Measurements from ENCODE around the gene TLCD5. TPM values are rescaled to one million over a fixed set of nuclear protein-coding genes. Genes with fewer than 3 reads are reported as not detected.

TLCD5 gene
- total RNA-seq, 4 donors from 2014 or later = 3.7 to 6.3 (median 4.4) TPM

- no peak for DNase-seq (ENCODE audit: extremely low spot score)
- Histone ChIP-seq H3K27me3 (no peaks in the 10 kb centered on the region), H3K4me1 (peaks cover 41 to 74% (median 70%) of the 10 kb centered on the region in 4 donors), H3K9me3 (no peaks in the 10 kb centered on the region), H3K4me3 (peak overlapping the region; percentile 86 to 99 (median 96)), H3K36me3 (no peaks in the 10 kb centered on the region), H3K27ac (replicated peaks in 1 of 4) (peak overlapping the region; percentile 99 to 100 (median 99))
- intact Hi-C loops (cut with DNase I) = no loop called here
- under 1% methylated on average over 34 of the region's 56 CpGs for WGBS
- TF ChIP-seq POLR2AphosphoS5 (IDR thresholded peaks at IDR 0.05) = peak in 1 of 2 donors; percentile 5
- no peak for TF ChIP-seq CTCF (IDR thresholded peaks at IDR 0.05)
- TF ChIP-seq EP300 (IDR thresholded peaks at IDR 0.05) = no peak
- TF ChIP-seq POLR2A (IDR thresholded peaks at IDR 0.05; ENCODE audit: low read depth) = no peak
Measured at GRCh38 chr11:120336641-120337354, 11.7 kb downstream of the TLCD5 start.

GRCh38 chr11:120337355-120338106 is 12.4 kb downstream of the TLCD5 start:
- 12% methylated on average over 18 of the region's 18 CpGs for WGBS
- DNase-seq (ENCODE audit: extremely low spot score) = no peak
- Histone ChIP-seq H3K4me3 (peak overlapping the region; percentile 86 to 99 (median 96)), H3K9me3 (no peaks in the 10 kb centered on the region), H3K4me1 (peaks cover 42 to 74% (median 70%) of the 10 kb centered on the region in 4 donors), H3K36me3 (no peaks in the 10 kb centered on the region), H3K27ac (replicated peaks in 1 of 4) (peak overlapping the region; percentile 99 to 100 (median 99)), H3K27me3 (no peaks in the 10 kb centered on the region)
- no peak for TF ChIP-seq EP300 (IDR thresholded peaks at IDR 0.05)
- TF ChIP-seq POLR2AphosphoS5 (IDR thresholded peaks at IDR 0.05) = no peak
- intact Hi-C loops (cut with DNase I) = no loop called here

GRCh38 chr11:120338107-120338933 is 13.2 kb downstream of the TLCD5 start:
- Histone ChIP-seq H3K36me3 (no peaks in the 10 kb centered on the region), H3K4me1 (peaks cover 45 to 74% (median 69%) of the 10 kb centered on the region in 4 donors), H3K27ac (replicated peaks in 1 of 4) (peak overlapping the region; percentile 99 to 100 (median 99)), H3K9me3 (no peaks in the 10 kb centered on the region), H3K27me3 (no peaks in the 10 kb centered on the region), H3K4me3 (peak overlapping the region; percentile 86 to 99 (median 96))
- TF ChIP-seq EP300 (IDR thresholded peaks at IDR 0.05) (no peak), POLR2AphosphoS5 (IDR thresholded peaks at IDR 0.05) (no peak), CTCF (IDR thresholded peaks at IDR 0.05) (no peak), POLR2A (IDR thresholded peaks at IDR 0.05; ENCODE audit: low read depth) (no peak)
- intact Hi-C loops (cut with DNase I) = no loop called here
- WGBS = 23% methylated on average over 7 of the region's 7 CpGs
- no peak for DNase-seq (ENCODE audit: extremely low spot score)

- 10% methylated on average over 6 of the region's 6 CpGs for WGBS
- TF ChIP-seq POLR2AphosphoS5 (IDR thresholded peaks at IDR 0.05) (peak; percentile 39 to 67), EP300 (IDR thresholded peaks at IDR 0.05) (no peak)
- H3K4me1 ChIP-seq = peaks cover 49 to 74% (median 69%) of the 10 kb centered on the region in 4 donors
- no peaks in the 10 kb centered on the region for H3K9me3 ChIP-seq
- intact Hi-C loops (cut with DNase I) = no loop called here
- H3K36me3 ChIP-seq = no peaks in the 10 kb centered on the region
- peak overlapping the region; percentile 99 to 100 (median 99) for H3K27ac ChIP-seq (replicated peaks in 1 of 4)
- no peaks in the 10 kb centered on the region for H3K27me3 ChIP-seq
- no peak for DNase-seq (ENCODE audit: extremely low spot score)
- H3K4me3 ChIP-seq = peak overlapping the region; percentile 86 to 99 (median 96)
Measured at GRCh38 chr11:120339394-120339890, 14.3 kb downstream of the TLCD5 start.

- Histone ChIP-seq H3K4me3 (peak overlapping the region in 3 of 4 donors; percentile 94 to 99 (median 97)), H3K27me3 (no peaks in the 10 kb centered on the region), H3K9me3 (no peaks in the 10 kb centered on the region), H3K4me1 (peaks cover 58 to 76% (median 72%) of the 10 kb centered on the region in 4 donors), H3K36me3 (no peaks in the 10 kb centered on the region), H3K27ac (replicated peaks in 1 of 4) (peak overlapping the region; percentile 99 to 100 (median 99))
- TF ChIP-seq CTCF (IDR thresholded peaks at IDR 0.05) = no peak
- no peak for TF ChIP-seq EP300 (IDR thresholded peaks at IDR 0.05)
- TF ChIP-seq POLR2A (IDR thresholded peaks at IDR 0.05; ENCODE audit: low read depth) = no peak
- TF ChIP-seq POLR2AphosphoS5 (IDR thresholded peaks at IDR 0.05) = no peak
- intact Hi-C loops (cut with DNase I) = loop anchor here (10.0 kb wide), 1 partner anchor 54 kb away; no protein-coding TSS in a partner anchor
- WGBS = 19% methylated on average over 2 of the region's 2 CpGs
- DNase-seq (ENCODE audit: extremely low spot score) = no peak
Measured at GRCh38 chr11:120340529-120340928, 15.4 kb downstream of the TLCD5 start.

Measured in esophagus muscularis mucosa (tissue), 4 donors.